Endometrial microvascular endothelial cells (primary cell): Measurements from ENCODE around the gene INPP5A. TPM values are rescaled to one million over a fixed set of nuclear protein-coding genes. Genes with fewer than 3 reads are reported as not detected.

Experiments used
- in situ Hi-C: cut with HindIII; loops from 2 replicates; pipeline ENCODE4 v1.10.0; 2017; ENCODE audit warnings: low sequenced_read_pairs, low pct_unique_long_range_greater_than_20kb; ENCODE audit errors: inconsistent ontology term
- total RNA-seq: library from RNA; depleted of rRNA; stranded (reverse); fragments of >200 nt; gene quantifications from one replicate; pipeline ENCODE4 v1.2.3, GENCODE V29; 2015; ENCODE audit errors: inconsistent ontology term

INPP5A gene
- total RNA-seq, 1 donor from 2014 or later, result 21.1 TPM

- in situ Hi-C loops, result no loop called here
Observed at GRCh38 chr10:132584081-132584480, 46.5 kb downstream of the INPP5A start.

GRCh38 chr10:132585732-132586722, 48.4 kb downstream of the INPP5A start:
- in situ Hi-C loops, result no loop called here

GRCh38 chr10:132586739-132587138, 49.2 kb downstream of the INPP5A start:
- in situ Hi-C loops, result no loop called here

GRCh38 chr10:132587175-132587574, 49.6 kb downstream of the INPP5A start:
- in situ Hi-C loops, result no loop called here

GRCh38 chr10:132588301-132589013, 50.9 kb downstream of the INPP5A start:
- in situ Hi-C loops, result no loop called here

GRCh38 chr10:132589015-132589414, 51.4 kb downstream of the INPP5A start:
- in situ Hi-C loops, result no loop called here

- in situ Hi-C loops, result no loop called here
Observed at GRCh38 chr10:132589681-132590080, 52.1 kb downstream of the INPP5A start.

GRCh38 chr10:132590094-132590751, 52.6 kb downstream of the INPP5A start:
- in situ Hi-C loops, result no loop called here

- in situ Hi-C loops, result no loop called here
Observed at GRCh38 chr10:132590752-132591121, 53.1 kb downstream of the INPP5A start.

GRCh38 chr10:132591166-132591971, 53.8 kb downstream of the INPP5A start:
- in situ Hi-C loops, result no loop called here

GRCh38 chr10:132592790-132593383, 55.3 kb downstream of the INPP5A start:
- in situ Hi-C loops, result no loop called here

- in situ Hi-C loops, result no loop called here
Observed at GRCh38 chr10:132593389-132593788, 55.8 kb downstream of the INPP5A start.

GRCh38 chr10:132593900-132594876, 56.6 kb downstream of the INPP5A start:
- in situ Hi-C loops, result no loop called here

GRCh38 chr10:132595021-132595420, 57.4 kb downstream of the INPP5A start:
- in situ Hi-C loops, result no loop called here

- in situ Hi-C loops, result no loop called here
Observed at GRCh38 chr10:132595854-132596253, 58.3 kb downstream of the INPP5A start.

GRCh38 chr10:132596742-132597279, 59.2 kb downstream of the INPP5A start:
- in situ Hi-C loops, result no loop called here

GRCh38 chr10:132597654-132598053, 60.1 kb downstream of the INPP5A start:
- in situ Hi-C loops, result no loop called here
